ENCODE measurements around the gene CCDC120.

Gene CCDC120

GRCh38 chrX:49058794-49059193, at the start of gene CCDC120:
CCDC120 (plus strand) TSS chrX:49058999; CDS start chrX:49062042, 3,043 bp downstream.
- no peak for DNase-seq

GRCh38 chrX:49019050-49019449, 39.7 kb upstream of the CCDC120 start:
- DNase-seq = no peak

GRCh38 chrX:49019599-49020249, 39.1 kb upstream of the CCDC120 start:
- no peak for DNase-seq

GRCh38 chrX:49029876-49030275, 28.9 kb upstream of the CCDC120 start:
- DNase-seq = no peak

GRCh38 chrX:49030283-49030682, 28.5 kb upstream of the CCDC120 start:
- DNase-seq = no peak

- DNase-seq = no peak
These were observed 20.8 kb upstream of the CCDC120 start for GRCh38 chrX:49037883-49038475.

GRCh38 chrX:49039598-49040375, 19.0 kb upstream of the CCDC120 start:
- peak; percentile 21 to 75 for DNase-seq

- no peak for DNase-seq
These were observed 18.3 kb upstream of the CCDC120 start for GRCh38 chrX:49040376-49040955.

GRCh38 chrX:49041744-49042580, 16.8 kb upstream of the CCDC120 start:
- DNase-seq = no peak

GRCh38 chrX:49042581-49043219, 16.1 kb upstream of the CCDC120 start:
- DNase-seq = peak in 1 of 2 donors; percentile 47

- peak; percentile 84 to 92 for DNase-seq
These were observed 15.4 kb upstream of the CCDC120 start, which contains the start of gene TFE3 for GRCh38 chrX:49043220-49043986. TFE3 (minus strand) TSS chrX:49043357; CDS start chrX:49043226, 131 bp downstream.

- no peak for DNase-seq
These were observed 14.9 kb upstream of the CCDC120 start for GRCh38 chrX:49043987-49044281.

- DNase-seq = peak in 1 of 2 donors; percentile 2
These were observed 5.4 kb upstream of the CCDC120 start for GRCh38 chrX:49053223-49054072.

- DNase-seq = no peak
These were observed 4.6 kb upstream of the CCDC120 start for GRCh38 chrX:49054073-49054762.

- no peak for DNase-seq
These were observed 402 bp downstream of the CCDC120 start for GRCh38 chrX:49059201-49059600.

- DNase-seq = no peak
These were observed 884 bp downstream of the CCDC120 start for GRCh38 chrX:49059681-49060085.

GRCh38 chrX:49060914-49061313, 2.1 kb downstream of the CCDC120 start:
- no peak for DNase-seq

GRCh38 chrX:49061490-49061889, 2.7 kb downstream of the CCDC120 start:
- DNase-seq = no peak

- DNase-seq = no peak
These were observed 3.1 kb downstream of the CCDC120 start for GRCh38 chrX:49061916-49062315.

- no peak for DNase-seq
These were observed 4.9 kb downstream of the CCDC120 start for GRCh38 chrX:49063715-49064114.

All from bone marrow (tissue), 2 donors.